IPS-18a (cell line): ENCODE results near the gene TMEM203.

Experiments used
- H3K27ac ChIP-seq: one replicate; pipeline ENCODE4 v1.5.1; 2013; ENCODE audit warnings: low read length
- H3K27me3 ChIP-seq: one replicate; pipeline ENCODE4 v1.6.1; 2013; ENCODE audit warnings: mild to moderate bottlenecking, low read length; ENCODE audit not compliant: control insufficient read depth, insufficient read depth
- H3K36me3 ChIP-seq: one replicate; pipeline ENCODE4 v1.6.1; 2013; ENCODE audit warnings: low read depth, low read length; ENCODE audit not compliant: control insufficient read depth
- H3K4me1 ChIP-seq: one replicate; pipeline ENCODE4 v1.6.1; 2013; ENCODE audit warnings: low read depth, low read length; ENCODE audit not compliant: control insufficient read depth
- H3K4me3 ChIP-seq: one replicate; pipeline ENCODE4 v1.5.1; 2013; ENCODE audit warnings: low read length
- H3K9ac ChIP-seq: one replicate; pipeline ENCODE4 v1.6.1; 2013; ENCODE audit warnings: mild to moderate bottlenecking, low read length, moderate library complexity
- H3K9me3 ChIP-seq: one replicate; pipeline ENCODE4 v1.6.1; 2013; ENCODE audit warnings: low read depth, low read length; ENCODE audit not compliant: control insufficient read depth

The TMEM203 gene

GRCh38 chr9:137205126-137206069, at the start of gene TMEM203, which contains the start of gene NDOR1:
Gene TMEM203, minus strand, starts transcription at chr9:137205648. Its CDS starts 234 bp downstream, at chr9:137205414.
Gene NDOR1, plus strand, starts transcription at chr9:137205700. Its CDS starts 78 bp downstream, at chr9:137205778.
- Histone ChIP-seq H3K4me1 (peaks cover 9% of the 10 kb centered on the region), H3K9me3 (no peaks in the 10 kb centered on the region), H3K27me3 (no peaks in the 10 kb centered on the region), H3K36me3 (peaks cover 5% of the 10 kb centered on the region), H3K27ac (no peak within 1 kb of the TSS), H3K4me3 (peak within 1 kb of the TSS; percentile 95), H3K9ac (peak within 1 kb of the TSS; percentile 83)

- H3K27ac ChIP-seq, result no peak within 1 kb of the TSS
- no peaks in the 10 kb centered on the region for H3K9me3 ChIP-seq
- H3K4me1 ChIP-seq, result peaks cover 6% of the 10 kb centered on the region
- peaks cover 19% of the 10 kb centered on the region for H3K36me3 ChIP-seq
- H3K27me3 ChIP-seq, result peaks cover 14% of the 10 kb centered on the region
- H3K4me3 ChIP-seq, result peak within 1 kb of the TSS; percentile 89
- peak within 1 kb of the TSS; percentile 56 for H3K9ac ChIP-seq
These were observed 49.4 kb upstream of the TMEM203 start, which contains the start of gene NELFB for GRCh38 chr9:137254624-137255447. Gene NELFB, plus strand, starts transcription at chr9:137255327.

GRCh38 chr9:137253717-137254623, 48.5 kb upstream of the TMEM203 start:
- peak overlapping the region; percentile 89 for H3K4me3 ChIP-seq
- no peak overlapping the region for H3K27ac ChIP-seq
- H3K27me3 ChIP-seq, result peaks cover 18% of the 10 kb centered on the region
- H3K36me3 ChIP-seq, result peaks cover 14% of the 10 kb centered on the region
- peaks cover 6% of the 10 kb centered on the region for H3K4me1 ChIP-seq
- H3K9me3 ChIP-seq, result no peaks in the 10 kb centered on the region
- no peak overlapping the region for H3K9ac ChIP-seq

- Histone ChIP-seq H3K4me1 (peaks cover 6% of the 10 kb centered on the region), H3K9ac (no peak overlapping the region), H3K4me3 (no peak overlapping the region)
These were observed 47.4 kb upstream of the TMEM203 start for GRCh38 chr9:137252555-137253506.

GRCh38 chr9:137251490-137252268, 46.2 kb upstream of the TMEM203 start:
- Histone ChIP-seq H3K27ac (no peak overlapping the region), H3K4me3 (no peak overlapping the region), H3K9ac (no peak overlapping the region), H3K9me3 (no peaks in the 10 kb centered on the region), H3K27me3 (peaks cover 18% of the 10 kb centered on the region), H3K4me1 (peaks cover 6% of the 10 kb centered on the region), H3K36me3 (peaks cover 2% of the 10 kb centered on the region)

More at GRCh38 chr9:137252555-137253506, 47.4 kb upstream of the TMEM203 start:
- Histone ChIP-seq H3K36me3 (peaks cover 6% of the 10 kb centered on the region), H3K27ac (no peak overlapping the region), H3K9me3 (no peaks in the 10 kb centered on the region), H3K27me3 (peaks cover 18% of the 10 kb centered on the region)

- Histone ChIP-seq H3K36me3 (no peaks in the 10 kb centered on the region), H3K4me1 (peaks cover 6% of the 10 kb centered on the region), H3K4me3 (no peak within 1 kb of the TSS), H3K27me3 (peaks cover 18% of the 10 kb centered on the region), H3K9ac (no peak within 1 kb of the TSS), H3K27ac (no peak within 1 kb of the TSS), H3K9me3 (no peaks in the 10 kb centered on the region)
These were observed 45.7 kb upstream of the TMEM203 start, which contains the start of gene STPG3 for GRCh38 chr9:137251194-137251461. Gene STPG3, plus strand, starts transcription at chr9:137251286. Its CDS starts 1 bp downstream, at chr9:137251287.

- no peaks in the 10 kb centered on the region for H3K36me3 ChIP-seq
- H3K4me1 ChIP-seq, result peaks cover 6% of the 10 kb centered on the region
- no peak overlapping the region for H3K4me3 ChIP-seq
- no peak overlapping the region for H3K27ac ChIP-seq
- peaks cover 18% of the 10 kb centered on the region for H3K27me3 ChIP-seq
- no peak overlapping the region for H3K9ac ChIP-seq
- no peaks in the 10 kb centered on the region for H3K9me3 ChIP-seq
These were observed 45.1 kb upstream of the TMEM203 start for GRCh38 chr9:137250329-137251193.

- Histone ChIP-seq H3K27ac (no peak overlapping the region), H3K27me3 (peaks cover 4% of the 10 kb centered on the region), H3K4me3 (no peak overlapping the region), H3K9me3 (no peaks in the 10 kb centered on the region), H3K4me1 (peaks cover 6% of the 10 kb centered on the region), H3K36me3 (peaks cover 9% of the 10 kb centered on the region), H3K9ac (no peak overlapping the region)
These were observed 42.4 kb upstream of the TMEM203 start for GRCh38 chr9:137247916-137248175.

- no peak overlapping the region for H3K27ac ChIP-seq
- peaks cover 4% of the 10 kb centered on the region for H3K27me3 ChIP-seq
These were observed 41.9 kb upstream of the TMEM203 start for GRCh38 chr9:137247135-137247915.

More at GRCh38 chr9:137247135-137247915, 41.9 kb upstream of the TMEM203 start:
- no peak overlapping the region for H3K9ac ChIP-seq
- peaks cover 9% of the 10 kb centered on the region for H3K4me1 ChIP-seq
- no peaks in the 10 kb centered on the region for H3K9me3 ChIP-seq
- H3K4me3 ChIP-seq, result no peak overlapping the region
- peaks cover 15% of the 10 kb centered on the region for H3K36me3 ChIP-seq
